Measurements from ENCODE around the gene TMEM134.

The TMEM134 gene

DNA sequence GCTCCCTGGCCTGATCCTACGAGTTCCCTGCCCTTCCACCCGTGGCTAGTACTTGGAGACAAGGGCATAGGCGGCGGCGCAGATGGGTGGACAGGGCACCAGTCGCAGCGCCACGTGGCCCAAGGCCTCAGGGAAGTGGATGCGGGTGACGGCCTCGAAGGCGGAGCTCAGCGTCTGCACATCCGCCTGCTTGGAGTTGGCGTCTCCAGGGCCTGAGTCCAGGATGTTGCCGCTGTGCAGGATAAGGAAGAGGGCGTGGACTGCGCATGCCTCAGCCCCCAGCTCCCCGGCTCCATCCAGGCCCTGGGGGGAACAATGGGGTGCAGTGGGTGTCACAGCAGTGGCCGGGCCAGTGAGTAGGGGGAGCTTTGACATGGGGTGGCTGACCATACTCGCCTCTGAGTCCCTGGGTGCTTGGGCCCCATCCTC, 29.5 kb upstream of the TMEM134 start:
- H3K4me1 ChIP-seq (ENCODE audit: control insufficient read depth, insufficient read depth, low read length), result peaks cover 1% of the 10 kb centered on the region
- no peak overlapping the region for H3K9ac ChIP-seq (ENCODE audit: low read depth, low read length)
- H3K4me3 ChIP-seq (ENCODE audit: low read length), result no peak overlapping the region
- no peak overlapping the region for H3K4me2 ChIP-seq (ENCODE audit: low read length)
- H3K9me3 ChIP-seq (replicated peaks; ENCODE audit: low read length), result no peaks in the 10 kb centered on the region
- peaks cover 13% of the 10 kb centered on the region for H3K36me3 ChIP-seq (ENCODE audit: insufficient read depth, low read length)
- H3K27me3 ChIP-seq (ENCODE audit: control insufficient read depth, insufficient read depth, low read length), result no peaks in the 10 kb centered on the region

DNA sequence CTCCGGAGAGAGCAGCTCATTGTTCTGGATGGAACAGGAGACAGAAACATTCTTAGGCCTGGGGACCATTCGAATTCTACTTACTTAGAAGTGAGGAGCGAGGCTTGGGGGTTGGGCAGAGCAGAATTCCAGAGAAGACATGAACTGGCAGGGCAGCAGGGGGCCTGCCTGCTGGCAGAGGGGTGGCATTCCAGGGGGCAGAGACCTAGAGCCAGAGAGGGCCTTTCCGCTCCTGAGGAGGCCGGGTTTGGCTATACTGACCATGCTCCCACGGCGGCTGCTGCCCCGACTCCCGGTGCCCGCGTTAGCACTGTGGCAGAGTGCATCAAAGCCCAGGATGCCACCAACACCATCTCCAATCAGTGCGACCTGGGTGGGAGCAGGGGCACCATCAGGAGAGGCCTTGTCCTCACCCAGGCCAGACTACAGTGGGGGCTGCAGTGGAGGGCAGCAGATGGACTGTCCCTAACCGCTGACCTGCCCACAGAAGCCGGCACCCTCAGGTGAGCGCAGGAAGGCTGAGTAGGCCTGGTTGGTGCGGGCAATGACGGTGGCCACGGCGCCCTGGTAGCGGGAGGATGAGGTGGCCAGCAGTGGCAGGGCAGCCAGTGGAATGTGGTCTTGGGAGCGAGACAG, 28.7 kb upstream of the TMEM134 start:
- H3K4me2 ChIP-seq (ENCODE audit: low read length), result no peak overlapping the region
- H3K9me3 ChIP-seq (replicated peaks; ENCODE audit: low read length), result no peaks in the 10 kb centered on the region
- no peaks in the 10 kb centered on the region for H3K27me3 ChIP-seq (ENCODE audit: control insufficient read depth, insufficient read depth, low read length)
- H3K9ac ChIP-seq (ENCODE audit: low read depth, low read length), result no peak overlapping the region
- no peak overlapping the region for H3K4me3 ChIP-seq (ENCODE audit: low read length)
- H3K4me1 ChIP-seq (ENCODE audit: control insufficient read depth, insufficient read depth, low read length), result no peaks in the 10 kb centered on the region
- peaks cover 15% of the 10 kb centered on the region for H3K36me3 ChIP-seq (ENCODE audit: insufficient read depth, low read length)

DNA sequence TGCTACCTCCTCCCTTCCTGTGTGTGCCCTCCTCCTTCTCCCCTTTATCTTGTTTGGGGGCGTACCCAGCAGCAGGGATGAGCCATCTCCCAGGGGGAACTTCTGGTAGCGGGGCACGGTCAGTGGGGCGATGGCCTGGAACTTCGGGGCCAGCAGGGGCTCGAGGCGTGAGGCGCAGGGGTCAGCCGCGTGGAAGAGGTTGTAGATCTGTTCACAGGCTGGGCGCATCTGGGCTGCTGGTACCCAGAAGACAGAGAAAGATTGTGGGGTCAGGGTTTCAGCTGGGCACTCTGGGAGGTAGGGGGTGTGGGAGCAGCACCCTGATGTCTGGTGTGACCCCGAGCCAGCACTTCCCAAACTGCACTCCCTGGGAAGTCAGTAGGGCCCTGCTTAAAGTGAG, 27.1 kb upstream of the TMEM134 start:
- H3K4me3 ChIP-seq (ENCODE audit: low read length), result no peak overlapping the region
- H3K9me3 ChIP-seq (replicated peaks; ENCODE audit: low read length), result no peaks in the 10 kb centered on the region
- peaks cover 17% of the 10 kb centered on the region for H3K36me3 ChIP-seq (ENCODE audit: insufficient read depth, low read length)
- no peak overlapping the region for H3K4me2 ChIP-seq (ENCODE audit: low read length)
- no peak overlapping the region for H3K9ac ChIP-seq (ENCODE audit: low read depth, low read length)
- no peaks in the 10 kb centered on the region for H3K4me1 ChIP-seq (ENCODE audit: control insufficient read depth, insufficient read depth, low read length)
- H3K27me3 ChIP-seq (ENCODE audit: control insufficient read depth, insufficient read depth, low read length), result no peaks in the 10 kb centered on the region

DNA sequence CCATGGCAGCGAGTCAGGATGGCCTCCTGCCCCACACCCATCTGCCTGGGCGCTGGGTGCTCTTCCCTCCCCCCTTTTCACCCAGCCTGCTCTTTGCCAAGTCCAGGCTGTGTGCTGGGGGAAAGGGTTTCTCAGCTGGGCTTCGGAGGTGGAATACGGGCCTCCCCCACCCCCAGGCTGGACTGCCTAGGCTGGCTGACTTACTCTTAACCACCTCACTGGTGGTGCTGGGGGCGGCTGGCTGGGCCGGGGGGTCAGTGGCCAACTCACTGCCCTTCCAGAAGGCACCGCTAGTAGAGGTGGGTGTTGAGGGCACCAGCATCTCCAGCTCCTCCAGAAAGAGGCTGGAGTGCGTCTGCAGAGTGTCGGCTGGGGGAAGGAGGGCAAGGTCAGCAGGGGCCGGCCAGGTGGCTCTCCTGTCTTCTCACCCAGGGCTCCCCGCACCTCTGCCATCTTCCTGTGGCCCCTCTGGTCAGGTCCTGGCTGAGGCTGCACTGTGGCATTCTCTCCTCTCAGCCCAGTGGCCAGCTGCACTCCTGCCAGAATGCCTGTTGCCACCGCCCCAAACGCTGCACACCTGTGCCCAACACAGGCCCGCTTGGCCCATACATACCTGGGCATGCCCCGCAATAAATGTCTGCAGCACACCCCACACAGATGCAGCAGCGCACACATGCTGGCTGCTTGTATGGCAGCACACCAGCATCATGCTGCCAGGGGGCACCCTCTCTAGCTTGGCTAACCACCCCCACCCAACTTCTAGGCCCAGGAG, 26.4 kb upstream of the TMEM134 start:
- H3K4me1 ChIP-seq (ENCODE audit: control insufficient read depth, insufficient read depth, low read length), result no peaks in the 10 kb centered on the region
- no peaks in the 10 kb centered on the region for H3K27me3 ChIP-seq (ENCODE audit: control insufficient read depth, insufficient read depth, low read length)
- no peak overlapping the region for H3K9ac ChIP-seq (ENCODE audit: low read depth, low read length)
- no peaks in the 10 kb centered on the region for H3K9me3 ChIP-seq (replicated peaks; ENCODE audit: low read length)
- H3K36me3 ChIP-seq (ENCODE audit: insufficient read depth, low read length), result peaks cover 21% of the 10 kb centered on the region
- H3K4me2 ChIP-seq (ENCODE audit: low read length), result no peak overlapping the region
- H3K4me3 ChIP-seq (ENCODE audit: low read length), result no peak overlapping the region

DNA sequence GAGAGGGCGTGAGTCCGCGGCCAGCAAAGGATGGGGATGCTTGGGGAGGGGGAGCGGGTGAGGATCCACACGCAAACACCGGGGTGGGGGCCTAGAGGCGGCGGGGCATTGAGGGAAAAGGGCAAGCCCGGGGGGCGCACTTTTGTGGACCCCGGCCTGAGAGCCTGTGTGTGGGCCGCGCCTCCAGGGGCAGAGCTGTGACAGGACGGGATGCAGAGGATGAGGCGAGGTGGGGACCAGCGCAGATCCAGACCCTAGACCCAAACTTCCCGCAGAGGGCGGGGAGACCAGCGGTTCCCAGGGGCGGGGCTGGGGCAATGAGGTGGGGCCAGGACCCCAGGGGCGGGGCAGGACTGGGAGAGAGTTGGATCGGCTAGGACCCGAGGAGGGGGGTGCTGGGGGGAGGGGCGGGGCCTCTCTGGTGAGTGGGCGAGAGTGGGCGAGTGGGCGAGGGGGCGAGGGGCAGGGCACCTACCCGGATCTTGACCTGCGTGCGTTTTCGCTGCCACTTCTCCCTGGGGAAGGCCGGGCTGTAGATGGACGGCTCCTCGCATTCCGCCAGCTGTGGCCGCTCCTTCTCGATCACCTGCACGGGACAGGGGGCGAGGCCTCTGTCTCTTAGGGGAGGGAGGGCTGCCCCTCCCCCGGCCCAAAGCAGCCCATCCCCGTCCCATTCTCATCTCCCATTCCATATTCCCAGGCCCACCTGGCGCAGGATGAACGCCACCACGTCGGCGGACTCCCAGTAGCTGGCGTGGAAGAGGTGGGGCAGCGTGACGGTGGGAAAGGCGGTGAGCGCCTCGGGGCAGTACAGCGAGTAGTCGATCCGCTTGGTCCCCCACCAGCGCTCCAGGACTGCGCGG, 25.6 kb upstream of the TMEM134 start:
- Histone ChIP-seq H3K4me1 (ENCODE audit: control insufficient read depth, insufficient read depth, low read length) (no peaks in the 10 kb centered on the region), H3K9me3 (replicated peaks; ENCODE audit: low read length) (no peaks in the 10 kb centered on the region), H3K27me3 (ENCODE audit: control insufficient read depth, insufficient read depth, low read length) (no peaks in the 10 kb centered on the region), H3K4me3 (ENCODE audit: low read length) (no peak overlapping the region), H3K36me3 (ENCODE audit: insufficient read depth, low read length) (peaks cover 27% of the 10 kb centered on the region), H3K4me2 (ENCODE audit: low read length) (no peak overlapping the region), H3K9ac (ENCODE audit: low read depth, low read length) (no peak overlapping the region)

DNA sequence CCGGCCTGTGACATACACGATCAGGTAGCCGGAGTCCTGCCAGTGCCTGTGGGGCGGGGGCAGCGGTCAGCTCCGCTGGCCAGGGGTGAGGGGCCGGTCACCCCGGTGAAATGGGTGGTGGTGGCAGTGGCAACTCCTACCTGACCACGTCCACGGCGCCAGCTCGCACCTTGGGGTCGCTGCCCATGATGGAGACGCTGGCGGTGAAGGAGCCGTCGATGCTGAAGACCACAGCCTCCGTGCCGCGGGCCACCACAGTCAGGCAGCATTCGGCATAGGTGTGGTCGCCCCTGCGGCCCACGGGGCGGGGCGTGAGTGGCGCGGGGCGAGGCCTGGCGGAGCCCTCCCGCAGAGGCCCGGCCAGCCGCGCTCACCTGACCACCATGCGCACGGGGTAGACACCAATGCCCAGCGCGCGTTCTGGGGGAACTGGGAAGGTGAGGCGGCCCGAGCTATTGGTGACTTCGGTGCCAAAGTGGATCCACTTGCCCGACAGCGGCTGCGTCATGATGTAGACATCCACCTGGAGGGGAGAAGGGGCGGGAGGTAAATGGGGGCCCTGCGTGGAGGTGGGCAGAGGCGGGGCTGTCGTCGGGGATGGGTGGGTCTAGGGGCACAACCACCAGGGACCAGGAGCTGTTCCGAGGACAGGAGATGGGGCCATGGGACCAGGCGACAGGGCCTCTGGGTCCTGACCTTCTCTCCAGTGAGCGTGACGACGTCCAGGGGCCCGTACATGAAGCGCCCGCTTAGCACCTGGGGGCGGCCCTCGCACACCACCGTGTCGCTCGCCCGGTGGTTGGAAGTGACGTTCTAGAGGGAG, 24.7 kb upstream of the TMEM134 start:
- peaks cover 29% of the 10 kb centered on the region for H3K36me3 ChIP-seq (ENCODE audit: insufficient read depth, low read length)
- no peak overlapping the region for H3K4me3 ChIP-seq (ENCODE audit: low read length)
- no peak overlapping the region for H3K9ac ChIP-seq (ENCODE audit: low read depth, low read length)
- H3K4me2 ChIP-seq (ENCODE audit: low read length), result no peak overlapping the region
- H3K9me3 ChIP-seq (replicated peaks; ENCODE audit: low read length), result no peaks in the 10 kb centered on the region
- no peaks in the 10 kb centered on the region for H3K27me3 ChIP-seq (ENCODE audit: control insufficient read depth, insufficient read depth, low read length)
- H3K4me1 ChIP-seq (ENCODE audit: control insufficient read depth, insufficient read depth, low read length), result no peaks in the 10 kb centered on the region

DNA sequence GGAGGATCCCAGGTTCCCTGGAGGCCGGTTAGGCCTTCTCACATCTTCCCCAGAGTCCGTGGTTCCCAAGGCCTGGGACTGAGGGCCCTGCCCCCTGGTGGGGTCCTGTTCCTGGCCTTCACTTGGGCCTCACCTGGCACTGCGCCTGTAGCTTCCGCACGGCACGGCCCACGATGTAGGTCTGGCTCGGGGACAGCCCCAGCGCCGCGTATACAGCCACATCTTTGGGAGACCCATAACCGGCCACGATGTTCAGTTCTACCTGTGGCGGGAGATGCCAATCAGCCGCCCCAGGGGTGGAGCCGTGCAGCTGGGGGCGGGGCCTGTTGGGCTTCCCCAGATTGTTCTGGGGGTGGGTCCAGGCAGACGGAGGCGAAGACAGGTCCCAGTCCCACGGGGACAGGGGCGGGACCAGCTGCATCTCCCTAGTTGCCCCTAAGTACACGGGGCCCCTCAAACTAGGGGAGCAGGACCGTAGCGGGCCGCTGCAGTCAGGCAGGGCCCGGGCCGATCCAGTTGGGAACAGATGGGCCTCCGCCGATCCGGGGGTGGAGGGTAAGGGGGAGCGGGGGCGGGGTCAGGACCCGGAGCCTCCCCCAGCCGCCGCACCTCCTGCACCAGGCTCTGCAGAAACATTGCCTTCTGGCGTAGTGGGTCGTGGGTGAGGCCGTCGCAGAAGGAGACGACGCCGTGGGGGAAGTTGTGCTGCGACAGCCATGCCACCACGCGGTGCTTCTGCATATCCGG, 23.9 kb upstream of the TMEM134 start:
- Histone ChIP-seq H3K27me3 (ENCODE audit: control insufficient read depth, insufficient read depth, low read length) (no peaks in the 10 kb centered on the region), H3K4me1 (ENCODE audit: control insufficient read depth, insufficient read depth, low read length) (no peaks in the 10 kb centered on the region), H3K36me3 (ENCODE audit: insufficient read depth, low read length) (peaks cover 33% of the 10 kb centered on the region), H3K4me3 (ENCODE audit: low read length) (no peak overlapping the region), H3K4me2 (ENCODE audit: low read length) (no peak overlapping the region), H3K9ac (ENCODE audit: low read depth, low read length) (no peak overlapping the region), H3K9me3 (replicated peaks; ENCODE audit: low read length) (no peaks in the 10 kb centered on the region)

DNA sequence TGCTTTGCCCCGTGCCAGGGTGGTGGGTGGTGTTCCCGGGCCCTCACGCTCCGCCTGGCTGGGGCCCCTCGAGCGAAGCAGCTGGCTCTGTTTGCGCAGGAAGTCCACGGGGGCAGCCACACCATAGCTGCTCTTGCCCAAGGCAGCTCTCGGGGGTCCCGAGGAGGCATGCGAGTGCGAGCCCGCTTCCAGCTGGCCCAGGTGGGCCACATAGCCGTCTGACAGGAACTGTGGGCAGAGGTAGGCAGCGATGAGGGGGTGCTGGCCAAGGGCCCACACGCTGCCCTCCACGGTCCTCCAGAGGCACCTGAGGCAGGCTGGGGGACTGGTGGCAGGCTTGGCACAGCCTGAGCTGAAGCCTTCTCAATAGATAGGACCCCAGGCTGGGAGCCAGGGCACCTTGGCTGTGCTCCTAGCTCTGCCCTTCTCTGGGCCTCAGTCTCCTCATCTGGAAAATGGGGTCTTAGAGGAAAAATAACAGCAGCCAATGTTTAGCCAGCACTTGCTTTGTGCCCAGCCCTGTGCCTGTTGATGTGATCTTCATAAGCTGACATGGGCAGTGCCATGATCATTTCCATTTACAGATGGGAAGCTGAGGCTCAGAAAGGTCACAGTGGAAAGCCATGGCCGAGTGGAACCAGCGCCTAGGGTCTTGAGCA, 23.1 kb upstream of the TMEM134 start:
- Histone ChIP-seq H3K27me3 (ENCODE audit: control insufficient read depth, insufficient read depth, low read length) (no peaks in the 10 kb centered on the region), H3K4me3 (ENCODE audit: low read length) (no peak overlapping the region), H3K4me1 (ENCODE audit: control insufficient read depth, insufficient read depth, low read length) (no peaks in the 10 kb centered on the region), H3K9ac (ENCODE audit: low read depth, low read length) (no peak overlapping the region), H3K9me3 (replicated peaks; ENCODE audit: low read length) (no peaks in the 10 kb centered on the region), H3K36me3 (ENCODE audit: insufficient read depth, low read length) (peaks cover 38% of the 10 kb centered on the region), H3K4me2 (ENCODE audit: low read length) (no peak overlapping the region)

DNA sequence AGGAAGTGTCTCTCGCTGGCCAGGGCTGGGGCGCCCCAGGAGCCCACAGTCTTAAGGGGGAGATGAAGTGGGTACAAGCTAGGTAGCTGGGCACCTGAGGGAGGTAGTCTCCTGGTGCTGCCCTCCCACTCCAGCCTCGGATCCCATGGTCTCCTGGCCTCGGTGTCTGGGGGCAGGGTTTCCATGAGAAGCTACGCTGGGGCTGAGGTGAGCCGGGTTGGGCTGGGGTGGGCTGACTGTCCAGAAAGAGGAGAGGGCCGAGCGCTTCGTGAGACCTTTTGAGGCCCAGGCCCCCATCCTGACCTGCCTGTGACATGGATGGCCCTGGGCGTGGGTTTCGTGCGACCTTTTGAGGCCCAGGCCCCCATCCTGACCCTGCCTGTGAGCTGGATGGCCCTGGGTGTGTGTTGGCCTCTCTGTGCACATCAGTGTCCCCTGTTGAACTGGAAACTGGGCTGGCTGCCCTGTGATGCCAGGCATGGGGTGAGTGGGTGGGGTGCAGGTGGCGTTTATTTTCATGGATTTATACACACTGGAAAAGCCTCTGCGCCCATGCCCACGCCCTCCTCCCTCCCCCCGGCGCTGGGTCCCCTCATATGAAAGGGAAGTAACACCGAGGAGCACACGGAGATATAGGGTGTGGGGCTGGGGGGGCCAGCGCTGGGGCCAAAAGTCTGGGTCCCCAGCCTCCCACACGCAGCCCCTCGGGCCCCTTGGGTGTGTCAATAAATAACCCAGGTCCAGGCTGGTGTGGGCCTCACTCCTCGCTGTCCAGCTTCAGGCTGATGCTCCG, 22.4 kb upstream of the TMEM134 start:
- no peak overlapping the region for H3K4me3 ChIP-seq (ENCODE audit: low read length)
- no peaks in the 10 kb centered on the region for H3K9me3 ChIP-seq (replicated peaks; ENCODE audit: low read length)
- no peak overlapping the region for H3K4me2 ChIP-seq (ENCODE audit: low read length)
- H3K4me1 ChIP-seq (ENCODE audit: control insufficient read depth, insufficient read depth, low read length), result no peaks in the 10 kb centered on the region
- peaks cover 38% of the 10 kb centered on the region for H3K36me3 ChIP-seq (ENCODE audit: insufficient read depth, low read length)
- H3K9ac ChIP-seq (ENCODE audit: low read depth, low read length), result no peak overlapping the region
- H3K27me3 ChIP-seq (ENCODE audit: control insufficient read depth, insufficient read depth, low read length), result no peaks in the 10 kb centered on the region

DNA sequence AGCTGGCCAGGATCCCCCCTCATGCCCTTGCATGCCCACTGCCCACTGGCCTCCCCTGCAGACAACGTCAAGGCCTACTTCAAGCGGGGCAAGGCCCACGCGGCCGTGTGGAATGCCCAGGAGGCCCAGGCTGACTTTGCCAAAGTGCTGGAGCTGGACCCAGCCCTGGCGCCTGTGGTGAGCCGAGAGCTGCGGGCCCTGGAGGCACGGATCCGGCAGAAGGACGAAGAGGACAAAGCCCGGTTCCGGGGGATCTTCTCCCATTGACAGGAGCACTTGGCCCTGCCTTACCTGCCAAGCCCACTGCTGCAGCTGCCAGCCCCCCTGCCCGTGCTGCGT, 21.6 kb upstream of the TMEM134 start:
- Histone ChIP-seq H3K36me3 (ENCODE audit: insufficient read depth, low read length) (peaks cover 37% of the 10 kb centered on the region), H3K4me3 (ENCODE audit: low read length) (no peak overlapping the region), H3K9ac (ENCODE audit: low read depth, low read length) (no peak overlapping the region)

More for the DNA sequence above, 21.6 kb upstream of the TMEM134 start:
- Histone ChIP-seq H3K27me3 (ENCODE audit: control insufficient read depth, insufficient read depth, low read length) (no peaks in the 10 kb centered on the region), H3K4me1 (ENCODE audit: control insufficient read depth, insufficient read depth, low read length) (no peaks in the 10 kb centered on the region), H3K9me3 (replicated peaks; ENCODE audit: low read length) (no peaks in the 10 kb centered on the region), H3K4me2 (ENCODE audit: low read length) (no peak overlapping the region)
